Head of caudate nucleus (tissue), 42 donors: ENCODE results near the gene MMAB.

Experiments used
- DNase-seq, 42 donors: peaks; one replicate each; pipeline versions ENCODE4 v3.0.0 to v3.0.0-alpha.2; 2020 to 2021; ENCODE audit warnings: mixed read lengths in 7 of 42
- intact Hi-C: fragments of 100-400 bp; cut with DNase I; formaldehyde crosslinking; loops from one replicate; pipeline ENCODE4 v1.15.0; 2022

The MMAB gene

GRCh38 chr12:109573029-109573913, at the start of gene MMAB, which contains the start of gene MVK:
TSS of gene MMAB (minus strand) at chr12:109573504. CDS start at chr12:109573480, 24 bp downstream.
TSS of gene MVK (plus strand) at chr12:109573794. CDS start at chr12:109574823, 1,029 bp downstream.
- intact Hi-C loops = no loop called here
- DNase-seq = peak; percentile 96 to 100 (median 99)

DNA sequence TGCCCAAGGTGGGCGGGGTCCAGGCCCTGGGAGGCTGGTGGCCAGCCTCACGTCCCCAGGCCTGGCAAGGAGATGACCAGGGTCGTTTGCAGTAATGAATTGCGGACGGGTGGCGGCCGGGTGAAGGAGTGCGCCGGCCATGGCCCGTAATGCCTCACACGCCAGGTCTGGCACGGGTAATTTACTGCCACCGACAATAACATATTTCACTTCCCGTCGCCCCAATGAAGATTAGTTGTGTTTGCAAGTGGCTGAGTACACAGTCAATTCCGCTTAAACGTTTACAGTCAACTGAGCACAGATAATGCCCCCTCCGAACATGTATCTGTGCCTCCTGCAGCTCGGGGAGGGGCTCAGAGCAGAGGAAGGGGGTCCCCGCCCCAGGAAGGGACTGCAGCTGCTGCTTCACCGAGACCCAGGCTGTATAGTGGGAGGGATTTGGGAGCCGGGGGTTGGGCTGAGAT, 48.6 kb upstream of the MMAB start:
- DNase-seq = no peak
- intact Hi-C loops = no loop called here

GRCh38 chr12:109621211-109621694, 47.9 kb upstream of the MMAB start:
- DNase-seq = no peak
- intact Hi-C loops = no loop called here

GRCh38 chr12:109619002-109619604, 45.8 kb upstream of the MMAB start:
- DNase-seq = no peak
- intact Hi-C loops = no loop called here

- DNase-seq = peak in 6 of 42 donors; percentile 38 to 67 (median 56)
- intact Hi-C loops = no loop called here
Measured at GRCh38 chr12:109618082-109618481, 44.8 kb upstream of the MMAB start.

DNA sequence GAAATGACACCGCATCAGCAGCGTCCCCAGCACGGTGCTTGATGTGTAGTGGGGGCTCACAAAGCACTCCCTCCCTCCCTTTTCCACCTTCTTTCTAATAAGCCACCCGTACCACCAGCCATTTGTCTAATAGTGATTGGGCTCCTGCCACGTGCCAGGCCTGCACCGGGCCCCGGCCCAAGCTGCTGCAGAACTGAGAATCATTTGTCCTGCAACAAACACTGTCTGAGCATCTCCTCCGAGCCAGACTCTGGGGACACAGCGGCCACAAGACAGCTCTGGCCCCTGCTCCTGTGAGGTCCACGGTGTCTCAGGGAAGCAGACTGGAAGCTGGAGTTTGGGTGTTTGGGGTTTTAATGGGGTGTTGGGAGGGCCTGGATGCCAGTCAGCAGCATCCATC, 44.2 kb upstream of the MMAB start:
- intact Hi-C loops = no loop called here
- peak; percentile 73 to 95 (median 88) for DNase-seq

DNA sequence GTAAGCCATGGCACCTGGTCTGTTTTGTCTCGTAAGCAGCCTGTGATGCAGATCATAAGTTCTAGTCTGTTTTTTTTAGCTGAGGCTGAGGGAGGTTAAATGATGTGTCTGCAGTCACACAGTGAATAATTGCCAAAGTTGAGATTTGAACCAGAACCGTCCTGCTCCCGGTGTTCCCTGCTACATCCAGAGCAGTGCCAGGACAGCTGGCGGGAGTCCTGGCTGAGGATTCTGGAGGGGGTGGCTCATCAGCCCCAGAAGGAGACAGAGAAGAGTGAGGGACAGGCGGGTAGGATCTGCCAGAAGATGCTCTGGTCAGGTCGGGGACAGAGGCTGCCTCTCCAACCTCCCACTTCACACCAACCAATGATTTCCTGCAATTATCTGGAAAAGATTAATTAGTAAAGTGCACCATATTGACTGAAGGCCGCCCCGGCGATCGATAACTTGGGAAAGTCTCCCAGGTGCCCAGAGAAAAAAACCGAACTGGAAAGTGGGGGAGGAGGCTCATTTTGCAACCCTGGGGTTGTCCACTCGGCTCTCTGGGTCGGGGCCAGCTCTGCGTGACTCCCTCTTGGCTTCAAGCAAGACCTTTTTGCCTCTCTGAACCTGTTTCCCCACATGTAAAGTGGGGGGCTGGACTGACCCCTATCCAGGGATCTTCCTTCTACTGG, 42.4 kb upstream of the MMAB start:
- no peak for DNase-seq
- intact Hi-C loops = no loop called here

GRCh38 chr12:109613649-109614455, 40.5 kb upstream of the MMAB start:
- intact Hi-C loops = no loop called here
- DNase-seq = peak in 1 of 42 donors; percentile 37

- intact Hi-C loops = no loop called here
- DNase-seq = peak in 1 of 42 donors; percentile 64
Measured at GRCh38 chr12:109612975-109613502, 39.7 kb upstream of the MMAB start.

DNA sequence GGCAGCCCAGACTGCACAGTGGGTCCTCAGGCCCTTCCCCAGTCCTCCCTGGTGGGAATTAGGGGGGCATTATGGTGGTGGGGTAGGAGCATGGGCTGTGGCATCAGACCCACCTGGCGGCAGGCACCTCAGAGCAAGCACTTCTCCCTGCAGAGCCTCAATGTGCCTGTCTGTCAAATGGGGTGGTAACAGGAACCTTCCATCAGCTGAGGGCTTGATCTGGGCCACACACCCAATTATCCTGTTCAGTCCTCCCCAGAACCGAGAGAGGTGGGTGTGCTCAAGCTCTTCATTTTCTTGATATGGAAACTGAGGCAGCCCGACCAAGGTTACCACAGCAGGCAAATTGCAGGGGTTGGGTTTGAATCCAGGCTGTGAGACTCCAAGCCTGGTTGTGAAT, 38.7 kb upstream of the MMAB start:
- no peak for DNase-seq
- intact Hi-C loops = no loop called here

GRCh38 chr12:109611223-109611622, 37.9 kb upstream of the MMAB start:
- DNase-seq = no peak
- intact Hi-C loops = no loop called here

GRCh38 chr12:109610523-109610922, 37.2 kb upstream of the MMAB start:
- intact Hi-C loops = no loop called here

GRCh38 chr12:109609342-109609741, 36.0 kb upstream of the MMAB start:
- intact Hi-C loops = no loop called here

More at GRCh38 chr12:109610523-109610922, 37.2 kb upstream of the MMAB start:
- DNase-seq = no peak

DNA sequence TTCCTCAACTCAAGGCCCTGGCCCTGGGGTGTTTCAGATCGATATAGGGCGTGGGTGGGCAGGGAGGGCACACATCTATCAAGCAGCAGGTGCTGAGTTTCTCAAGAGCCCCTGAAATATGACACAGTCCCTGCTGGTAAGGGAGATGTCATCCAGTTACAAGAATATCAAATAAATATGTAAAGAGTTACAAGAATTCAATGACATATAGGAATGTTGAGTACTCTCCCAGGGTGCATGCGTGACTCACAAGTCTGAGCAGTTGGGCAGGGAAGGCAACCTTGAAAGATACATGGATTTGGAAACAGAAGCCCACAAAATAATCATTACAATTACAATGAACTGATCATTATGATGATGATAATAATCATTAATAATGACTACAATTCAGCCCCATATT, 35.5 kb upstream of the MMAB start:
- DNase-seq = no peak
- intact Hi-C loops = no loop called here

More at GRCh38 chr12:109609342-109609741, 36.0 kb upstream of the MMAB start:
- no peak for DNase-seq

DNA sequence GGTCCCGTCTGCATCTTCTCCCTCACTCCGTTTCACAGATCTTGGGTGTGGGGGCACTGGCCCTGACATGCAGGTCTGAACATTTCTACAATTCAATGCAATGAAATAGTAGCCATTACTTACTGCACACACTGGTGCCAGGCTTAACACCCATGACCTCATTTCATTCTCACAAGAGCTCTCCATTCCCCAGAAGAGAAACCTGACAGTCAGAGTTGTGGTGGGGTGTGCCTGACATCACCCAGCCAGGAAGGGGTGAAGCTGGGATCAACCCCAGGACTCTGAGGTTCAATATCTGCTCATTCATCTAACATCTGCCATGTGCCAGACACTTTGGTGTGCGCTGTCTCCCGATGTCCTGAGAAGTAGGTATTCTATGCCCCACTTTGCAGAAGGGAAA, 35.0 kb upstream of the MMAB start:
- intact Hi-C loops = no loop called here
- DNase-seq = no peak

- DNase-seq = no peak
- intact Hi-C loops = no loop called here
Measured at GRCh38 chr12:109607618-109608017, 34.3 kb upstream of the MMAB start.

DNA sequence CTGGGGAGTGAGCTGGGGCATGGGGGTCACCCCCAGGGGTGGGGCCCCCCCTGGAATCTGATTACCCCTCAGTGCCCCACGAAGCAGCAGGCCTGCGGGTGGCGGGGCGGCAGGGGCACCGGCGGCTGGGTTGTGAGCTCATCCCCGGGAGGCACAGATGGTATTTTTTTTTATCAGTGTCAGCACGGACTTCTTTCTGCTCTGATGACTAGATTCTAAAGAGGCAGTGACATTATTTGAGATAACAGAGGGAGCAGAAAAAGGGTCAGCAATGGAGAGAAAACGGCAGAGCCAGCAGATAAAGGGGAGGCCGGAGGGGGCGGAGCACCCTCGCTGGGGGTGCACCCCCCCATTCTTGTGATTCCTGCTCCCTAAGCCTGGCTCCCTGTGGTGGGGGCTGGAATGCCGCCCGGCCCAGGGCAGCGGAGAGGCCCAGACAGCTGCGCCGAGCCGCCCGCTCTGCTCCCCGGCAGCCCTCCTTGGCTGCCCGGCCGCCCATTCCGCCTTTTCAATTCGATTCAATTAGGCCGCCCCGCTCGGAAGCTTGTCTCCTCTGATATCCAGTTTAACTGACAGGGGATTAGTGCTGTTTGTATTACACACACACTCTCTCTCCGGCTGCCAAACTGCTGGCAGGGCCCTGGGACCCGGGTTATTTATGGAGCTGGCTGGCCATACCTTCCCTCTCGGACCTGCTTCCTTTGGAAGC, 33.2 kb upstream of the MMAB start:
- intact Hi-C loops = no loop called here

More for the DNA sequence above, 33.2 kb upstream of the MMAB start:
- peak; percentile 55 to 90 (median 80) for DNase-seq
